ENCODE measurements around the gene ASTL.

Gene ASTL

GRCh38 chr2:96140941-96141623, 2.8 kb upstream of the ASTL start:
- DNase-seq (ENCODE audit: low read depth) = no peak
- no peak overlapping the region for H3K4me3 ChIP-seq (ENCODE audit: low read depth, low read length)
- no peak for TF ChIP-seq CTCF (IDR thresholded peaks at IDR 0.05; ENCODE audit: control insufficient read depth, extremely low read depth, insufficient read depth)

- no peak for TF ChIP-seq CTCF (IDR thresholded peaks at IDR 0.05; ENCODE audit: control insufficient read depth, extremely low read depth, insufficient read depth)
- no peak for DNase-seq (ENCODE audit: low read depth)
- no peak overlapping the region for H3K4me3 ChIP-seq (ENCODE audit: low read depth, low read length)
Measured at GRCh38 chr2:96139181-96139758, 968 bp upstream of the ASTL start.

- TF ChIP-seq CTCF (IDR thresholded peaks at IDR 0.05; ENCODE audit: control insufficient read depth, extremely low read depth, insufficient read depth) = no peak
- no peak overlapping the region for H3K4me3 ChIP-seq (ENCODE audit: low read depth, low read length)
- no peak for DNase-seq (ENCODE audit: low read depth)
Measured at GRCh38 chr2:96137321-96138178, 752 bp downstream of the ASTL start.

- no peak for TF ChIP-seq CTCF (IDR thresholded peaks at IDR 0.05; ENCODE audit: control insufficient read depth, extremely low read depth, insufficient read depth)
- no peak overlapping the region for H3K4me3 ChIP-seq (ENCODE audit: low read depth, low read length)
- DNase-seq (ENCODE audit: low read depth) = no peak
Measured at GRCh38 chr2:96136129-96136720, 2.1 kb downstream of the ASTL start.

- TF ChIP-seq CTCF (IDR thresholded peaks at IDR 0.05; ENCODE audit: control insufficient read depth, extremely low read depth, insufficient read depth) = no peak
- no peak overlapping the region for H3K4me3 ChIP-seq (ENCODE audit: low read depth, low read length)
- DNase-seq (ENCODE audit: low read depth) = no peak
Measured at GRCh38 chr2:96135621-96136020, 2.7 kb downstream of the ASTL start.

- no peak for DNase-seq (ENCODE audit: low read depth)
- H3K4me3 ChIP-seq (ENCODE audit: low read depth, low read length) = no peak overlapping the region
- no peak for TF ChIP-seq CTCF (IDR thresholded peaks at IDR 0.05; ENCODE audit: control insufficient read depth, extremely low read depth, insufficient read depth)
Measured at GRCh38 chr2:96135171-96135570, 3.1 kb downstream of the ASTL start.

All from LNCaP clone FGC (cell line).